Measurements from ENCODE around the gene RAB14.

DNA sequence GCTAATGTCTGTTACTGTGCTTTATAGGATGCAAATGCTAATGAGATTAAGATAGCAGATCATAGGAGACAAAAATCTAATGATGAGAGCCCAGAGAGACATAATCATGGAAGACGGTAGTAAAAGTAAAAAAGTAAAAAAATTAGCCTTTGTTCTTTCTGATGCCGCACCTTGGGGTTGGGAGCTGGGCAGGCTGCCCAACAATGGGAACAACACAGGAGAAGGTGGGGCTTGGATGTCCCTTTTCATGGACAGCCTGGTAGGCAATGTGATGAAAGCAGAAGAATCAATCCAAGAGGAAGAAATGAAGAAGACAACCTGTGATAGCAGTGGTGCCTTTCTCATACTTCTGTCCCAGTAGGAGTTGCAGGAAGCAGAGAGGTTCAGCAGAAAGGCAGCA is 57.2 kb downstream of the RAB14 start:
- TF ChIP-seq, protein P1, sequence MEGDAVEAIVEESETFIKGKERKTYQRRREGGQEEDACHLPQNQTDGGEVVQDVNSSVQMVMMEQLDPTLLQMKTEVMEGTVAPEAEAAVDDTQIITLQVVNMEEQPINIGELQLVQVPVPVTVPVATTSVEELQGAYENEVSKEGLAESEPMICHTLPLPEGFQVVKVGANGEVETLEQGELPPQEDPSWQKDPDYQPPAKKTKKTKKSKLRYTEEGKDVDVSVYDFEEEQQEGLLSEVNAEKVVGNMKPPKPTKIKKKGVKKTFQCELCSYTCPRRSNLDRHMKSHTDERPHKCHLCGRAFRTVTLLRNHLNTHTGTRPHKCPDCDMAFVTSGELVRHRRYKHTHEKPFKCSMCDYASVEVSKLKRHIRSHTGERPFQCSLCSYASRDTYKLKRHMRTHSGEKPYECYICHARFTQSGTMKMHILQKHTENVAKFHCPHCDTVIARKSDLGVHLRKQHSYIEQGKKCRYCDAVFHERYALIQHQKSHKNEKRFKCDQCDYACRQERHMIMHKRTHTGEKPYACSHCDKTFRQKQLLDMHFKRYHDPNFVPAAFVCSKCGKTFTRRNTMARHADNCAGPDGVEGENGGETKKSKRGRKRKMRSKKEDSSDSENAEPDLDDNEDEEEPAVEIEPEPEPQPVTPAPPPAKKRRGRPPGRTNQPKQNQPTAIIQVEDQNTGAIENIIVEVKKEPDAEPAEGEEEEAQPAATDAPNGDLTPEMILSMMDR (IDR thresholded peaks at IDR 0.05) = no peak
- TF ChIP-seq NFIC (IDR thresholded peaks at IDR 0.05; ENCODE audit: borderline replicate concordance) = no peak

Data from SK-N-SH (cell line).